GM19023 (cell line): ENCODE data around the gene KRT17.
"Not testable (repeated sequence)": the region's sequence is repeated elsewhere in the genome, so short reads cannot be mapped to it uniquely, and the experiment has no call there.

Experiments
- ATAC-seq: cut with Tn5 transposase; IDR thresholded peaks from one replicate; pipeline ENCODE4 v1.9.1; 2021; ENCODE audit warnings: mild to moderate bottlenecking, moderate library complexity; ENCODE audit not compliant: unreplicated experiment

Gene KRT17

GRCh38 chr17:41621916-41622315, 2.5 kb downstream of the KRT17 start:
- no peak for ATAC-seq

- not testable (repeated sequence) for ATAC-seq
Measured at GRCh38 chr17:41621435-41621817, 2.9 kb downstream of the KRT17 start.

- no peak for ATAC-seq
Measured at GRCh38 chr17:41620583-41621434, 3.6 kb downstream of the KRT17 start.

- ATAC-seq, result not testable (repeated sequence)
Measured at GRCh38 chr17:41619927-41620582, 4.3 kb downstream of the KRT17 start.

- ATAC-seq, result no peak
Measured at GRCh38 chr17:41619036-41619926, 5.1 kb downstream of the KRT17 start.

- no peak for ATAC-seq
Measured at GRCh38 chr17:41618341-41619035, 5.9 kb downstream of the KRT17 start.

- ATAC-seq, result no peak
Measured at GRCh38 chr17:41617698-41618097, 6.7 kb downstream of the KRT17 start.

GRCh38 chr17:41617136-41617535, 7.2 kb downstream of the KRT17 start:
- ATAC-seq, result no peak

GRCh38 chr17:41616486-41616885, 7.9 kb downstream of the KRT17 start:
- not testable (repeated sequence) for ATAC-seq

GRCh38 chr17:41615454-41615853, 8.9 kb downstream of the KRT17 start:
- no peak for ATAC-seq

- not testable (repeated sequence) for ATAC-seq
Measured at GRCh38 chr17:41614767-41615166, 9.6 kb downstream of the KRT17 start.

GRCh38 chr17:41614098-41614497, 10.3 kb downstream of the KRT17 start:
- no peak for ATAC-seq

- no peak for ATAC-seq
Measured at GRCh38 chr17:41613277-41614082, 10.9 kb downstream of the KRT17 start.

GRCh38 chr17:41612376-41613160, 11.8 kb downstream of the KRT17 start, which contains the start of gene KRT16:
KRT16 (minus strand) TSS chr17:41612767; CDS start chr17:41612688, 79 bp downstream.
- ATAC-seq, result not testable (repeated sequence)

GRCh38 chr17:41610965-41611640, 13.3 kb downstream of the KRT17 start:
- no peak for ATAC-seq

GRCh38 chr17:41610061-41610517, 14.3 kb downstream of the KRT17 start:
- not testable (repeated sequence) for ATAC-seq

- not testable (repeated sequence) for ATAC-seq
Measured at GRCh38 chr17:41606930-41607329, 17.4 kb downstream of the KRT17 start.

GRCh38 chr17:41602524-41602923, 21.9 kb downstream of the KRT17 start:
- no peak for ATAC-seq
